Neural cell (in vitro differentiated cells): Measurements from ENCODE around the gene SLC4A4. TPM values are rescaled to one million over a fixed set of nuclear protein-coding genes. Genes with fewer than 3 reads are reported as not detected.

Experiments
- H2AFZ ChIP-seq: fragments of 200-600, 300-800 bp; sonication (generic), shearing (Covaris generic); 2 replicates; pipeline ENCODE4 v1.6.0; 2014; ENCODE audit warnings: low read depth, mild to moderate bottlenecking, antibody characterized with exemption, low read length, moderate library complexity
- H3F3A ChIP-seq: fragments of 200-600 bp; shearing (Covaris generic); 2 replicates; pipeline ENCODE4 v1.6.1; 2016; ENCODE audit warnings: mild to moderate bottlenecking, moderate library complexity, mixed read lengths, antibody characterized with exemption, low read length; ENCODE audit not compliant: insufficient read depth, poor library complexity, severe bottlenecking
- H3K27ac ChIP-seq: fragments of 200-600, 300-800 bp; sonication (generic), shearing (Covaris generic); 2 replicates; pipeline ENCODE4 v1.5.1; 2014; ENCODE audit warnings: mild to moderate bottlenecking, low read length, moderate library complexity
- H3K27me3 ChIP-seq: fragments of 300-800, 200-600 bp; sonication (generic), shearing (Covaris generic); 2 replicates; pipeline ENCODE4 v1.6.0; 2014; ENCODE audit warnings: mild to moderate bottlenecking, low read depth, low read length, moderate library complexity; ENCODE audit not compliant: insufficient read depth
- H3K36me3 ChIP-seq: fragments of 300-800, 200-600 bp; sonication (generic), shearing (Covaris generic); 2 replicates; pipeline ENCODE4 v1.5.1; 2014; ENCODE audit warnings: mild to moderate bottlenecking, antibody characterized with exemption, low read length, moderate library complexity; ENCODE audit not compliant: insufficient read depth
- H3K4me2 ChIP-seq: fragments of 300-800, 200-600 bp; sonication (generic), shearing (Covaris generic); 2 replicates; pipeline ENCODE4 v1.6.0; 2014; ENCODE audit warnings: mild to moderate bottlenecking, low read length
- H3K4me3 ChIP-seq: fragments of 300-800, 200-600 bp; sonication (generic), shearing (Covaris generic); 2 replicates; pipeline ENCODE4 v1.5.1; 2014; ENCODE audit warnings: mild to moderate bottlenecking, low read length, moderate library complexity
- H3K79me2 ChIP-seq: fragments of 200-600 bp; shearing (Covaris generic); replicated peaks from 2 replicates; pipeline ENCODE4 v1.6.0; 2014; ENCODE audit warnings: mild to moderate bottlenecking, low read length, moderate library complexity; ENCODE audit not compliant: insufficient read depth
- H3K9ac ChIP-seq: fragments of 300-800, 200-600 bp; sonication (generic), shearing (Covaris generic); 2 replicates; pipeline ENCODE4 v1.6.1; 2016; ENCODE audit warnings: mild to moderate bottlenecking, low read length, mixed read lengths
- H3K9me2 ChIP-seq: fragments of 200-600 bp; shearing (Covaris generic); 2 replicates; pipeline ENCODE4 v1.6.1; 2016; ENCODE audit warnings: mild to moderate bottlenecking, low read length, mixed read lengths; ENCODE audit not compliant: insufficient read depth
- H3K9me3 ChIP-seq: fragments of 200-600, 300-800 bp; sonication (generic), shearing (Covaris generic); 2 replicates; pipeline ENCODE4 v1.6.1; 2016; ENCODE audit warnings: mild to moderate bottlenecking, mixed run types, low read length, moderate library complexity, mixed read lengths
- H4K20me1 ChIP-seq: fragments of 200-600 bp; shearing (Covaris generic); 2 replicates; pipeline ENCODE4 v1.6.1; 2016; ENCODE audit warnings: mild to moderate bottlenecking, mixed run types; ENCODE audit not compliant: insufficient read depth
- EP300 ChIP-seq: fragments of 450-650 bp; conservative IDR thresholded peaks from 2 replicates; pipeline ENCODE4 v1.6.1; 2014; ENCODE audit warnings: antibody characterized with exemption, mild to moderate bottlenecking, moderate library complexity; ENCODE audit not compliant: poor library complexity, severe bottlenecking
- EZH2 ChIP-seq: fragments of 200-600, 300-800 bp; shearing (Covaris generic), sonication (generic); IDR thresholded peaks from 2 replicates; pipeline ENCODE4 v1.6.1; 2014; ENCODE audit warnings: antibody characterized with exemption, low read length, borderline replicate concordance, mild to moderate bottlenecking; ENCODE audit not compliant: insufficient read depth, poor library complexity, severe bottlenecking
- MXI1 ChIP-seq: fragments of 450-650 bp; conservative IDR thresholded peaks from 2 replicates; pipeline ENCODE4 v1.6.1; 2014; ENCODE audit warnings: antibody characterized with exemption, mild to moderate bottlenecking; ENCODE audit not compliant: poor library complexity, severe bottlenecking
- POLR2AphosphoS5 ChIP-seq: IDR thresholded peaks from 2 replicates; pipeline ENCODE4 v1.6.1; 2012
- RAD21 ChIP-seq: fragments of 450-650 bp; conservative IDR thresholded peaks from 2 replicates; pipeline ENCODE4 v1.6.1; 2014; ENCODE audit warnings: antibody characterized with exemption, mild to moderate bottlenecking, moderate library complexity
- SMC3 ChIP-seq: fragments of 450-650 bp; conservative IDR thresholded peaks from 2 replicates; pipeline ENCODE4 v1.6.1; 2014; ENCODE audit warnings: antibody characterized with exemption, mild to moderate bottlenecking, moderate library complexity; ENCODE audit not compliant: poor library complexity
- TAF1 ChIP-seq: IDR thresholded peaks from 2 replicates; pipeline ENCODE4 v1.6.1; 2012; ENCODE audit warnings: low read depth
- polyA plus RNA-seq: library from polyadenylated mRNA; depleted of rRNA; stranded (reverse); fragments of >200 nt; gene quantifications from 2 replicates; pipeline ENCODE4 v1.2.3, GENCODE V29; 2014
- TF ChIP-seq, protein P1 (sequence below): fragments of 450-650 bp; IDR thresholded peaks from 2 replicates; pipeline ENCODE4 v1.5.1; 2014; ENCODE audit warnings: antibody characterized with exemption, mild to moderate bottlenecking, moderate library complexity; ENCODE audit not compliant: poor library complexity, severe bottlenecking
- TF ChIP-seq, protein P2 (sequence below): IDR thresholded peaks from 2 replicates; pipeline ENCODE4 v1.6.1; 2012; ENCODE audit warnings: borderline replicate concordance

Gene SLC4A4
- polyA plus RNA-seq, 1 donor from 2014 or later: 9.2 TPM

DNA sequence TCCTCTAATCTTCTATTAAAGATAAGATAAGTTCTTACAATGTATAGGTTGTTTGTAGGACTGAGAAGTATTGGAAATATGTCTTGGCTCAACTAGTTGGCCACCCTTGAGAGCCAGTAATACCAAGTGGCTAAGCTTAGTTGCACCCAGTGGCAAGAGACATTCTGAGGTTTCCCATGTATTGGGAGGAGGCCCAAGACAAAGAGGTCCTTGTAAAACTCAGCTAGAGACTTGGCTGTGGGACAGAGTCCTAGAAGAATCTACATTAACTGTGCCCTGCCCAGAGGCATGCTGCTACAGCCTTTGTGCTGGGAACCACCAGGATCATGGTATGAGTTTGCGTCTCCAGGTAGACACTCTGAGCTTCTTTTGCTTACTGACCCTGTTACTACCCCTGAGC is 41.9 kb upstream of the SLC4A4 start:
- H3K9ac ChIP-seq: no peak overlapping the region
- H3K27ac ChIP-seq: no peak overlapping the region

DNA sequence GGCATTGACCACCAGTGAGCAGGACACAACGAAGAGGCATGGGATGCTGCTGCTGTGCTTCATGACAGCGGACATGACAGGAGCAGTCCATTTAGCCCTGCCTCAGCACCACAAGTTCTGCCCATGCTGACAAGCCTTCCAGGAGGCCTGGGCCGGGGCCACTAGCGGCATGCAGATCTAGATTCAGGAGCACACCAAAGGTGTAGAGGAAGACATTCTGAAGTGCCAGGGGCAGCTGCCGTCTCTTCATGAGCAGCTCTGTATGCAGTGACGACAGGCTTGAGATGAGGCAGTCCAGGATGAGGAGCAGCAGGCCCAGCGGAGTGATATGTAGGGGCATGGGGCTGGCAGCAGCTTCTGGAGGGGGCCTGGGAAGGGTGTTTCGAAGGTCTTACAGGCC is 38.5 kb upstream of the SLC4A4 start:
- Histone ChIP-seq H3K4me3 (no peak overlapping the region), H3F3A (no peaks in the 10 kb centered on the region), H3K27me3 (no peaks in the 10 kb centered on the region), H3K9ac (no peak overlapping the region), H3K4me2 (no peak overlapping the region), H4K20me1 (no peaks in the 10 kb centered on the region), H3K79me2 (no peaks in the 10 kb centered on the region), H3K9me2 (no peaks in the 10 kb centered on the region), H3K9me3 (no peaks in the 10 kb centered on the region), H3K27ac (no peak overlapping the region), H2AFZ (no peak overlapping the region), H3K36me3 (no peaks in the 10 kb centered on the region)
- TF ChIP-seq MXI1 (no peak), EP300 (no peak), SMC3 (no peak), POLR2AphosphoS5 (no peak), RAD21 (no peak), TAF1 (no peak), EZH2 (no peak)
- TF ChIP-seq, protein P1, sequence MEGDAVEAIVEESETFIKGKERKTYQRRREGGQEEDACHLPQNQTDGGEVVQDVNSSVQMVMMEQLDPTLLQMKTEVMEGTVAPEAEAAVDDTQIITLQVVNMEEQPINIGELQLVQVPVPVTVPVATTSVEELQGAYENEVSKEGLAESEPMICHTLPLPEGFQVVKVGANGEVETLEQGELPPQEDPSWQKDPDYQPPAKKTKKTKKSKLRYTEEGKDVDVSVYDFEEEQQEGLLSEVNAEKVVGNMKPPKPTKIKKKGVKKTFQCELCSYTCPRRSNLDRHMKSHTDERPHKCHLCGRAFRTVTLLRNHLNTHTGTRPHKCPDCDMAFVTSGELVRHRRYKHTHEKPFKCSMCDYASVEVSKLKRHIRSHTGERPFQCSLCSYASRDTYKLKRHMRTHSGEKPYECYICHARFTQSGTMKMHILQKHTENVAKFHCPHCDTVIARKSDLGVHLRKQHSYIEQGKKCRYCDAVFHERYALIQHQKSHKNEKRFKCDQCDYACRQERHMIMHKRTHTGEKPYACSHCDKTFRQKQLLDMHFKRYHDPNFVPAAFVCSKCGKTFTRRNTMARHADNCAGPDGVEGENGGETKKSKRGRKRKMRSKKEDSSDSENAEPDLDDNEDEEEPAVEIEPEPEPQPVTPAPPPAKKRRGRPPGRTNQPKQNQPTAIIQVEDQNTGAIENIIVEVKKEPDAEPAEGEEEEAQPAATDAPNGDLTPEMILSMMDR: no peak
- TF ChIP-seq, protein P2, sequence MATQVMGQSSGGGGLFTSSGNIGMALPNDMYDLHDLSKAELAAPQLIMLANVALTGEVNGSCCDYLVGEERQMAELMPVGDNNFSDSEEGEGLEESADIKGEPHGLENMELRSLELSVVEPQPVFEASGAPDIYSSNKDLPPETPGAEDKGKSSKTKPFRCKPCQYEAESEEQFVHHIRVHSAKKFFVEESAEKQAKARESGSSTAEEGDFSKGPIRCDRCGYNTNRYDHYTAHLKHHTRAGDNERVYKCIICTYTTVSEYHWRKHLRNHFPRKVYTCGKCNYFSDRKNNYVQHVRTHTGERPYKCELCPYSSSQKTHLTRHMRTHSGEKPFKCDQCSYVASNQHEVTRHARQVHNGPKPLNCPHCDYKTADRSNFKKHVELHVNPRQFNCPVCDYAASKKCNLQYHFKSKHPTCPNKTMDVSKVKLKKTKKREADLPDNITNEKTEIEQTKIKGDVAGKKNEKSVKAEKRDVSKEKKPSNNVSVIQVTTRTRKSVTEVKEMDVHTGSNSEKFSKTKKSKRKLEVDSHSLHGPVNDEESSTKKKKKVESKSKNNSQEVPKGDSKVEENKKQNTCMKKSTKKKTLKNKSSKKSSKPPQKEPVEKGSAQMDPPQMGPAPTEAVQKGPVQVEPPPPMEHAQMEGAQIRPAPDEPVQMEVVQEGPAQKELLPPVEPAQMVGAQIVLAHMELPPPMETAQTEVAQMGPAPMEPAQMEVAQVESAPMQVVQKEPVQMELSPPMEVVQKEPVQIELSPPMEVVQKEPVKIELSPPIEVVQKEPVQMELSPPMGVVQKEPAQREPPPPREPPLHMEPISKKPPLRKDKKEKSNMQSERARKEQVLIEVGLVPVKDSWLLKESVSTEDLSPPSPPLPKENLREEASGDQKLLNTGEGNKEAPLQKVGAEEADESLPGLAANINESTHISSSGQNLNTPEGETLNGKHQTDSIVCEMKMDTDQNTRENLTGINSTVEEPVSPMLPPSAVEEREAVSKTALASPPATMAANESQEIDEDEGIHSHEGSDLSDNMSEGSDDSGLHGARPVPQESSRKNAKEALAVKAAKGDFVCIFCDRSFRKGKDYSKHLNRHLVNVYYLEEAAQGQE: no peak

More for the DNA sequence above, 41.9 kb upstream of the SLC4A4 start:
- no peaks in the 10 kb centered on the region for H3K9me2 ChIP-seq
- no peaks in the 10 kb centered on the region for H3K9me3 ChIP-seq
- no peak overlapping the region for H3K4me3 ChIP-seq
- no peaks in the 10 kb centered on the region for H3K79me2 ChIP-seq
- H4K20me1 ChIP-seq: no peaks in the 10 kb centered on the region
- no peak overlapping the region for H3K4me2 ChIP-seq
- H2AFZ ChIP-seq: no peak overlapping the region
- no peak for TF ChIP-seq EP300
- no peak for TF ChIP-seq SMC3
- no peak for TF ChIP-seq POLR2AphosphoS5
- TF ChIP-seq, protein P1: no peak
- no peak for TF ChIP-seq RAD21
- TF ChIP-seq EZH2: no peak
- TF ChIP-seq, protein P2: no peak
- no peak for TF ChIP-seq MXI1
- no peak for TF ChIP-seq TAF1
- H3F3A ChIP-seq: no peaks in the 10 kb centered on the region
- no peaks in the 10 kb centered on the region for H3K27me3 ChIP-seq
- no peaks in the 10 kb centered on the region for H3K36me3 ChIP-seq
